HEK293 (cell line): ENCODE results near the gene PRR35.

Source experiments
- CTCF ChIA-PET: fragments of 350-600 bp; formaldehyde crosslinking; extraction: SDS; loops from one replicate; lab custom pipeline; 2021; ENCODE audit warnings: antibody characterized with exemption; lab: Yijun Ruan, JAX
- POLR2A ChIA-PET: fragments of 300-600 bp; formaldehyde crosslinking; extraction: SDS; loops from one replicate; lab custom pipeline; 2020; ENCODE audit warnings: antibody characterized with exemption, inconsistent platforms; lab: Yijun Ruan, JAX
- H3K27ac ChIP-seq: fragments of 200-500 bp; sonication (Bioruptor generic); 2 replicates; pipeline ENCODE4 v1.5.1; 2014; ENCODE audit warnings: low read depth, low read length, control low read depth, inconsistent platforms; ENCODE audit errors: extremely low read depth
- H3K36me3 ChIP-seq, 2 experiments: fragments of 200-500 bp in 1 of 2; sonication (Bioruptor generic) in 1 of 2; 1 replicate in 1 of 2; 2 replicates in 1 of 2; pipeline ENCODE4 v1.5.1; 2014 to 2017; ENCODE audit warnings: inconsistent platforms in 2 of 2, low read length in 2 of 2; ENCODE audit not compliant: control insufficient read depth in 2 of 2, insufficient read depth in 1 of 2
- H3K4me1 ChIP-seq: fragments of 200-500 bp; sonication (Bioruptor generic); 2 replicates; pipeline ENCODE4 v1.5.1; 2014; ENCODE audit warnings: mild to moderate bottlenecking, low read length, inconsistent platforms; ENCODE audit not compliant: control insufficient read depth, insufficient read depth
- H3K4me3 ChIP-seq: 2 replicates; pipeline ENCODE4 v1.5.1; 2011; ENCODE audit warnings: low read depth, mild to moderate bottlenecking, control low read depth, low read length, moderate library complexity
- H3K9me3 ChIP-seq: fragments of 200-500 bp; sonication (Bioruptor generic); 2 replicates; pipeline ENCODE4 v1.5.1; 2014; ENCODE audit warnings: low read depth, low read length, inconsistent platforms; ENCODE audit not compliant: control insufficient read depth, insufficient read depth
- FEZF1 ChIP-seq: fragments of 450-650 bp; formaldehyde crosslinking; IDR thresholded peaks from 2 replicates; pipeline ENCODE4 v1.5.1; 2016; ENCODE audit warnings: missing biosample characterization, missing genetic modification characterization
- GLI4 ChIP-seq: fragments of 450-650 bp; formaldehyde crosslinking; IDR thresholded peaks from 2 replicates; pipeline ENCODE4 v1.5.1; 2016; ENCODE audit warnings: missing biosample characterization, missing genetic modification characterization
- GLIS1 ChIP-seq: fragments of 450-650 bp; formaldehyde crosslinking; IDR thresholded peaks from 2 replicates; pipeline ENCODE4 v1.5.1; 2016; ENCODE audit warnings: missing biosample characterization, missing genetic modification characterization
- GLIS2 ChIP-seq: fragments of 450-650 bp; formaldehyde crosslinking; IDR thresholded peaks from 2 replicates; pipeline ENCODE4 v1.5.1; 2016; ENCODE audit warnings: missing biosample characterization, missing genetic modification characterization
- KLF1 ChIP-seq: fragments of 450-650 bp; formaldehyde crosslinking; IDR thresholded peaks from 2 replicates; pipeline ENCODE4 v1.5.1; 2016; ENCODE audit warnings: missing biosample characterization, missing genetic modification characterization
- PATZ1 ChIP-seq: fragments of 450-650 bp; formaldehyde crosslinking; IDR thresholded peaks from 2 replicates; pipeline ENCODE4 v1.5.1; 2016; ENCODE audit warnings: missing biosample characterization, missing genetic modification characterization
- SALL2 ChIP-seq: fragments of 450-650 bp; formaldehyde crosslinking; IDR thresholded peaks from 2 replicates; pipeline ENCODE4 v1.5.0; 2017; ENCODE audit warnings: missing biosample characterization, mild to moderate bottlenecking, missing genetic modification characterization, borderline replicate concordance
- SP2 ChIP-seq: fragments of 450-650 bp; formaldehyde crosslinking; IDR thresholded peaks from 2 replicates; pipeline ENCODE4 v1.5.1; 2016; ENCODE audit warnings: missing biosample characterization, missing genetic modification characterization
- SP3 ChIP-seq: fragments of 450-650 bp; formaldehyde crosslinking; IDR thresholded peaks from 2 replicates; pipeline ENCODE4 v1.5.1; 2016; ENCODE audit warnings: missing biosample characterization, missing genetic modification characterization
- ZFP41 ChIP-seq: fragments of 450-650 bp; formaldehyde crosslinking; IDR thresholded peaks from 2 replicates; pipeline ENCODE4 v1.5.1; 2016; ENCODE audit warnings: missing biosample characterization, missing genetic modification characterization, borderline replicate concordance
- ZIC2 ChIP-seq: fragments of 450-650 bp; formaldehyde crosslinking; IDR thresholded peaks from 2 replicates; pipeline ENCODE4 v1.5.1; 2016; ENCODE audit warnings: missing biosample characterization, missing genetic modification characterization
- ZNF155 ChIP-seq: fragments of 450-650 bp; formaldehyde crosslinking; IDR thresholded peaks from 2 replicates; pipeline ENCODE4 v1.5.1; 2016; ENCODE audit warnings: missing biosample characterization, missing genetic modification characterization
- ZNF184 ChIP-seq: fragments of 450-650 bp; IDR thresholded peaks from 2 replicates; pipeline ENCODE4 v1.5.1; 2018; ENCODE audit warnings: missing biosample characterization, mild to moderate bottlenecking, missing genetic modification characterization
- ZNF2 ChIP-seq: fragments of 450-650 bp; formaldehyde crosslinking; IDR thresholded peaks from 2 replicates; pipeline ENCODE4 v1.5.1; 2016; ENCODE audit warnings: missing biosample characterization, missing genetic modification characterization
- ZNF26 ChIP-seq: fragments of 450-650 bp; formaldehyde crosslinking; IDR thresholded peaks from 2 replicates; pipeline ENCODE4 v1.5.1; 2016; ENCODE audit warnings: missing biosample characterization, missing genetic modification characterization
- ZNF266 ChIP-seq: fragments of 450-650 bp; formaldehyde crosslinking; IDR thresholded peaks from 2 replicates; pipeline ENCODE4 v1.5.1; 2016; ENCODE audit warnings: missing biosample characterization, missing genetic modification characterization, low read depth
- ZNF335 ChIP-seq: fragments of 450-650 bp; formaldehyde crosslinking; conservative IDR thresholded peaks from 2 replicates; pipeline ENCODE4 v1.5.1; 2016; ENCODE audit warnings: missing biosample characterization, missing genetic modification characterization
- ZNF341 ChIP-seq: fragments of 450-650 bp; formaldehyde crosslinking; IDR thresholded peaks from 2 replicates; pipeline ENCODE4; 2016; ENCODE audit warnings: low read depth, missing biosample characterization, missing genetic modification characterization
- ZNF473 ChIP-seq: fragments of 450-650 bp; formaldehyde crosslinking; IDR thresholded peaks from 2 replicates; pipeline ENCODE4 v1.5.1; 2017; ENCODE audit warnings: missing biosample characterization, missing genetic modification characterization
- ZNF561 ChIP-seq: fragments of 450-650 bp; IDR thresholded peaks from 2 replicates; pipeline ENCODE4 v1.5.1; 2018; ENCODE audit warnings: missing biosample characterization, missing genetic modification characterization, borderline replicate concordance
- ZNF600 ChIP-seq: fragments of 450-650 bp; formaldehyde crosslinking; IDR thresholded peaks from 2 replicates; pipeline ENCODE4 v1.5.1; 2016; ENCODE audit warnings: missing biosample characterization, missing genetic modification characterization
- ZNF692 ChIP-seq: fragments of 450-650 bp; formaldehyde crosslinking; IDR thresholded peaks from 2 replicates; pipeline ENCODE4 v1.5.1; 2016; ENCODE audit warnings: missing biosample characterization, missing genetic modification characterization
- ZNF785 ChIP-seq: fragments of 450-650 bp; formaldehyde crosslinking; IDR thresholded peaks from 2 replicates; pipeline ENCODE4 v1.5.1; 2016; ENCODE audit warnings: missing biosample characterization, missing genetic modification characterization
- ZXDB ChIP-seq: fragments of 450-650 bp; formaldehyde crosslinking; IDR thresholded peaks from 2 replicates; pipeline ENCODE4 v1.5.1; 2016; ENCODE audit warnings: missing biosample characterization, missing genetic modification characterization
- TF ChIP-seq, protein P1 (sequence below): fragments of 450-650 bp; formaldehyde crosslinking; IDR thresholded peaks from 2 replicates; pipeline ENCODE4 v1.5.1; 2016; ENCODE audit warnings: missing biosample characterization, missing genetic modification characterization, low read depth
- TF ChIP-seq, protein P2 (sequence below): fragments of 450-650 bp; formaldehyde crosslinking; IDR thresholded peaks from 2 replicates; pipeline ENCODE4 v1.5.1; 2017; ENCODE audit warnings: missing biosample characterization, missing genetic modification characterization

The PRR35 gene

DNA sequence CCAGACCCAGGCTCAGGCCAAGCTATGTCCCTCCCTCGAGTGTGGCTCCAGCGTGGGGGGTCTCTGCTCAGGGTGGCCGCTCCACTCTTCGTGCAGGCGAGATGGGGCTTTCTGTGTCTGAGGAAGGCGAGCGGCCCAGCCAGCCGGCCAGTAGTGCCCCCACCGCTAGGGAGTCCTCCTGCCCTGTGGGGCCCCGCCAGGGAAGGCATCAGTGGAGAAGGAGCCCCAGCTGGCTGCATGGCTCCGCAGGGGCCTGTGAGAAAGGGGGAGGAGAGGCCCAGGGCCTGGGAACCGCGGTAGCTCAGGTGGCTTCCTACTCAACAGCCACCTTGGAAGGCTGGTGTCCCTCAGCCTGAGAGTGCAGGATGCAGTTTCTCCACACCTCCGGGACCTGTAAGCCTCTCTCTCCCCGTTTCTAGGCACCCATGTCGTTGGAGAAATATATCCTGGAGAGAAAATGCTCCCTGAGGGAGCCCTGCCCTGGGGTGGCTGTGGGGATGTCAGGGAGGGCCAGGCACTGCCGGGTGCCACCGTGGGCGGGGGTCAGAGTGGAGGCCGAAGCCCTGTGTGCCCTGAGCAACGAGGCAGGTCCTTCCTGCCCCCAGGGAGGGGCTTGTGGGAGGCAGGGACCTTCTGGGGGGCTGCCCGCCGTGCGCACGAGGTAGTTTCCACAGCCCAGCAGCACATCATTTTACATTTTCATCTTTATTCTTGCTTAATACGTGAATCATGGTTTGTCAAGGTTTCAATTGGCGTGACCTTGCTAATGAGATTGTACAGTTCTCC, 12.9 kb downstream of the PRR35 start:
- Histone ChIP-seq H3K27ac (no peak overlapping the region), H3K9me3 (no peaks in the 10 kb centered on the region), H3K4me3 (no peak overlapping the region), H3K4me1 (peaks cover 5% of the 10 kb centered on the region; the same call in 1 of the 2 replicates), H3K36me3 (peaks cover 0 to 48% of the 10 kb centered on the region in 2 experiments; a peak in 1 of 3 replicates)
- CTCF ChIA-PET, result no interaction called here
- POLR2A ChIA-PET, result interaction anchor here (0.6 to 1.2 kb wide), 3 partner anchors 11 to 191 kb away, joined by 3 to 6 read pairs (median 3); no protein-coding TSS in a partner anchor
- TF ChIP-seq SP2 (tag by site-specific recombination) (no peak), GLIS1 (tag by site-specific recombination) (peak; percentile 23; the same call in 1 of the 2 replicates), GLIS2 (tag by site-specific recombination) (peak; percentile 40; the same call in 1 of the 2 replicates), ZNF155 (tag by site-specific recombination) (no peak), GLI4 (tag by site-specific recombination) (no peak), SALL2 (tag by site-specific recombination) (no peak), ZNF600 (tag by site-specific recombination) (no peak), PATZ1 (tag by site-specific recombination) (0 out of 2 replicates have a peak, but pooled peaks have one; percentile 19), ZNF184 (tag by site-specific recombination) (no peak), ZNF341 (tag by site-specific recombination) (peak; percentile 65), ZXDB (tag by site-specific recombination) (no peak), SP3 (no peak), FEZF1 (tag by site-specific recombination) (no peak), ZNF2 (tag by site-specific recombination) (no peak), ZIC2 (tag by site-specific recombination) (peak; percentile 76), ZNF692 (tag by site-specific recombination) (0 out of 2 replicates have a peak, but pooled peaks have one; percentile 33), ZNF473 (tag by site-specific recombination) (no peak), KLF1 (tag by site-specific recombination) (no peak), ZNF785 (tag by site-specific recombination) (no peak), ZFP41 (tag by site-specific recombination) (no peak), ZNF335 (tag by site-specific recombination) (no peak), ZNF26 (tag by site-specific recombination) (no peak), ZNF561 (tag by site-specific recombination) (no peak), ZNF266 (tag by site-specific recombination) (no peak)
- TF ChIP-seq, protein P1, sequence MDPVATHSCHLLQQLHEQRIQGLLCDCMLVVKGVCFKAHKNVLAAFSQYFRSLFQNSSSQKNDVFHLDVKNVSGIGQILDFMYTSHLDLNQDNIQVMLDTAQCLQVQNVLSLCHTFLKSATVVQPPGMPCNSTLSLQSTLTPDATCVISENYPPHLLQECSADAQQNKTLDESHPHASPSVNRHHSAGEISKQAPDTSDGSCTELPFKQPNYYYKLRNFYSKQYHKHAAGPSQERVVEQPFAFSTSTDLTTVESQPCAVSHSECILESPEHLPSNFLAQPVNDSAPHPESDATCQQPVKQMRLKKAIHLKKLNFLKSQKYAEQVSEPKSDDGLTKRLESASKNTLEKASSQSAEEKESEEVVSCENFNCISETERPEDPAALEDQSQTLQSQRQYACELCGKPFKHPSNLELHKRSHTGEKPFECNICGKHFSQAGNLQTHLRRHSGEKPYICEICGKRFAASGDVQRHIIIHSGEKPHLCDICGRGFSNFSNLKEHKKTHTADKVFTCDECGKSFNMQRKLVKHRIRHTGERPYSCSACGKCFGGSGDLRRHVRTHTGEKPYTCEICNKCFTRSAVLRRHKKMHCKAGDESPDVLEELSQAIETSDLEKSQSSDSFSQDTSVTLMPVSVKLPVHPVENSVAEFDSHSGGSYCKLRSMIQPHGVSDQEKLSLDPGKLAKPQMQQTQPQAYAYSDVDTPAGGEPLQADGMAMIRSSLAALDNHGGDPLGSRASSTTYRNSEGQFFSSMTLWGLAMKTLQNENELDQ (tag by site-specific recombination), result no peak
- TF ChIP-seq, protein P2, sequence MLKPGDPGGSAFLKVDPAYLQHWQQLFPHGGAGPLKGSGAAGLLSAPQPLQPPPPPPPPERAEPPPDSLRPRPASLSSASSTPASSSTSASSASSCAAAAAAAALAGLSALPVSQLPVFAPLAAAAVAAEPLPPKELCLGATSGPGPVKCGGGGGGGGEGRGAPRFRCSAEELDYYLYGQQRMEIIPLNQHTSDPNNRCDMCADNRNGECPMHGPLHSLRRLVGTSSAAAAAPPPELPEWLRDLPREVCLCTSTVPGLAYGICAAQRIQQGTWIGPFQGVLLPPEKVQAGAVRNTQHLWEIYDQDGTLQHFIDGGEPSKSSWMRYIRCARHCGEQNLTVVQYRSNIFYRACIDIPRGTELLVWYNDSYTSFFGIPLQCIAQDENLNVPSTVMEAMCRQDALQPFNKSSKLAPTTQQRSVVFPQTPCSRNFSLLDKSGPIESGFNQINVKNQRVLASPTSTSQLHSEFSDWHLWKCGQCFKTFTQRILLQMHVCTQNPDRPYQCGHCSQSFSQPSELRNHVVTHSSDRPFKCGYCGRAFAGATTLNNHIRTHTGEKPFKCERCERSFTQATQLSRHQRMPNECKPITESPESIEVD (tag by site-specific recombination), result no peak
